GM12878 (cell line): Measurements from ENCODE around the gene CNTD1.

Experiments
- FOXK2 ChIP-seq: fragments of 450-650 bp; IDR thresholded peaks from 2 replicates; pipeline ENCODE4 v1.6.1; 2017; ENCODE audit warnings: mild to moderate bottlenecking, moderate library complexity
- SREBF2 ChIP-seq: IDR thresholded peaks from 2 replicates; pipeline ENCODE4 v1.6.1; 2012; ENCODE audit warnings: mild to moderate bottlenecking, low read length
- TAF1 ChIP-seq: IDR thresholded peaks from 2 replicates; pipeline ENCODE4 v1.6.1; 2011; ENCODE audit warnings: mild to moderate bottlenecking, low read depth, low read length, borderline replicate concordance
- TARDBP ChIP-seq: IDR thresholded peaks from 2 replicates; pipeline ENCODE4 v1.6.1; 2016; ENCODE audit warnings: borderline replicate concordance
- TCF12 ChIP-seq: IDR thresholded peaks from 2 replicates; pipeline ENCODE4 v1.6.1; 2011; ENCODE audit warnings: low read depth, mild to moderate bottlenecking, low read length
- TF ChIP-seq, protein P1 (sequence below), 3 experiments: IDR thresholded peaks in 2 of 3; conservative IDR thresholded peaks in 1 of 3; 2 replicates each; pipeline ENCODE4 v1.5.1; 2011; ENCODE audit warnings: low read depth in 3 of 3, low read length in 3 of 3, mild to moderate bottlenecking in 3 of 3, control low read depth in 2 of 3, moderate library complexity in 2 of 3, inconsistent platforms in 1 of 3, mixed read lengths in 1 of 3; ENCODE audit not compliant: control insufficient read depth in 2 of 3, insufficient read depth in 1 of 3; ENCODE audit errors: extremely low read depth in 1 of 3
- TF ChIP-seq, protein P2 (sequence below): fragments of 450-650 bp; IDR thresholded peaks from 2 replicates; pipeline ENCODE4 v1.6.1; 2017; ENCODE audit warnings: mild to moderate bottlenecking

DNA sequence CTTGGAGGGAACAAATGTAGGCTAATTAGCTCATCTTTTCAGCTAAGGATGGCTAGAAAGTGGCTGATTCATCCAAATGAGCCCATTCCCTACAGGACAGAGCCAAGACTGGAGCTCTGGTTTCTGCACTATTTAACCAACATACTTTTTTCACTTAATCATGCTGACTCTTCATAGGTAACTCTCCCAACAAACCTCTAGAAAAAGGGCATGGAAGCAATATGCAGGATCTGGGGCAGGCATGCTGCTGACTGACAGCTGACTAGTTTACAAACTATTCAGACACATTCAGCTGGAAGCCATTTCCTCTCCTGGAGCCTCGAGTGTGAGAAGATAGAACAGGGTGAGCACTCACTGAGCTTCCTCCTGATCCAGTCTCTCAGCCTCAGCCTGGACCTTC is 19.2 kb downstream of the CNTD1 start:
- TF ChIP-seq TCF12 (no peak), TARDBP (no peak), TAF1 (no peak), SREBF2 (no peak), FOXK2 (no peak)
- TF ChIP-seq, protein P1, sequence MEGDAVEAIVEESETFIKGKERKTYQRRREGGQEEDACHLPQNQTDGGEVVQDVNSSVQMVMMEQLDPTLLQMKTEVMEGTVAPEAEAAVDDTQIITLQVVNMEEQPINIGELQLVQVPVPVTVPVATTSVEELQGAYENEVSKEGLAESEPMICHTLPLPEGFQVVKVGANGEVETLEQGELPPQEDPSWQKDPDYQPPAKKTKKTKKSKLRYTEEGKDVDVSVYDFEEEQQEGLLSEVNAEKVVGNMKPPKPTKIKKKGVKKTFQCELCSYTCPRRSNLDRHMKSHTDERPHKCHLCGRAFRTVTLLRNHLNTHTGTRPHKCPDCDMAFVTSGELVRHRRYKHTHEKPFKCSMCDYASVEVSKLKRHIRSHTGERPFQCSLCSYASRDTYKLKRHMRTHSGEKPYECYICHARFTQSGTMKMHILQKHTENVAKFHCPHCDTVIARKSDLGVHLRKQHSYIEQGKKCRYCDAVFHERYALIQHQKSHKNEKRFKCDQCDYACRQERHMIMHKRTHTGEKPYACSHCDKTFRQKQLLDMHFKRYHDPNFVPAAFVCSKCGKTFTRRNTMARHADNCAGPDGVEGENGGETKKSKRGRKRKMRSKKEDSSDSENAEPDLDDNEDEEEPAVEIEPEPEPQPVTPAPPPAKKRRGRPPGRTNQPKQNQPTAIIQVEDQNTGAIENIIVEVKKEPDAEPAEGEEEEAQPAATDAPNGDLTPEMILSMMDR (IDR thresholded peaks at IDR 0.05 in 2 of 3, conservative IDR thresholded peaks at IDR 0.05 in 1 of 3; ENCODE audit: control insufficient read depth in 2 of 3, extremely low read depth in 1 of 3, insufficient read depth in 1 of 3, low read depth in 3 of 3, low read length in 3 of 3), result no peak
- TF ChIP-seq, protein P2, sequence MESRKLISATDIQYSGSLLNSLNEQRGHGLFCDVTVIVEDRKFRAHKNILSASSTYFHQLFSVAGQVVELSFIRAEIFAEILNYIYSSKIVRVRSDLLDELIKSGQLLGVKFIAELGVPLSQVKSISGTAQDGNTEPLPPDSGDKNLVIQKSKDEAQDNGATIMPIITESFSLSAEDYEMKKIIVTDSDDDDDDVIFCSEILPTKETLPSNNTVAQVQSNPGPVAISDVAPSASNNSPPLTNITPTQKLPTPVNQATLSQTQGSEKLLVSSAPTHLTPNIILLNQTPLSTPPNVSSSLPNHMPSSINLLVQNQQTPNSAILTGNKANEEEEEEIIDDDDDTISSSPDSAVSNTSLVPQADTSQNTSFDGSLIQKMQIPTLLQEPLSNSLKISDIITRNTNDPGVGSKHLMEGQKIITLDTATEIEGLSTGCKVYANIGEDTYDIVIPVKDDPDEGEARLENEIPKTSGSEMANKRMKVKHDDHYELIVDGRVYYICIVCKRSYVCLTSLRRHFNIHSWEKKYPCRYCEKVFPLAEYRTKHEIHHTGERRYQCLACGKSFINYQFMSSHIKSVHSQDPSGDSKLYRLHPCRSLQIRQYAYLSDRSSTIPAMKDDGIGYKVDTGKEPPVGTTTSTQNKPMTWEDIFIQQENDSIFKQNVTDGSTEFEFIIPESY, result no peak
